Duodenal mucosa (tissue), 2 donors: Measurements from ENCODE around the gene MEA1.

Source experiments
- H3K27ac ChIP-seq: one replicate; pipeline ENCODE4 v1.7.0; 2013; ENCODE audit warnings: low read depth, low read length
- H3K27me3 ChIP-seq, 2 donors: one replicate each; pipeline ENCODE4 v1.7.0; 2013; ENCODE audit warnings: low read length in 2 of 2, control low read depth in 1 of 2; ENCODE audit not compliant: insufficient read depth in 2 of 2, control insufficient read depth in 1 of 2
- H3K36me3 ChIP-seq, 2 donors: one replicate each; pipeline ENCODE4 v1.7.0; 2013; ENCODE audit warnings: low read length in 2 of 2, control low read depth in 1 of 2; ENCODE audit not compliant: insufficient read depth in 2 of 2, control insufficient read depth in 1 of 2
- H3K4me1 ChIP-seq, 2 donors: one replicate each; pipeline ENCODE4 v1.7.0; 2013; ENCODE audit warnings: low read length in 2 of 2, control low read depth in 1 of 2; ENCODE audit not compliant: insufficient read depth in 2 of 2, control insufficient read depth in 1 of 2
- H3K4me3 ChIP-seq, 2 donors: one replicate each; pipeline ENCODE4 v1.7.0; 2013; ENCODE audit warnings: low read length in 2 of 2, low read depth in 1 of 2
- H3K9ac ChIP-seq, 2 donors: one replicate each; pipeline ENCODE4 v1.7.0; 2013; ENCODE audit warnings: low read length in 2 of 2, low read depth in 1 of 2
- H3K9me3 ChIP-seq, 2 donors: one replicate each; pipeline ENCODE4 v1.7.0; 2013; ENCODE audit warnings: low read length in 2 of 2, control low read depth in 1 of 2; ENCODE audit not compliant: control insufficient read depth in 1 of 2

The MEA1 gene

DNA sequence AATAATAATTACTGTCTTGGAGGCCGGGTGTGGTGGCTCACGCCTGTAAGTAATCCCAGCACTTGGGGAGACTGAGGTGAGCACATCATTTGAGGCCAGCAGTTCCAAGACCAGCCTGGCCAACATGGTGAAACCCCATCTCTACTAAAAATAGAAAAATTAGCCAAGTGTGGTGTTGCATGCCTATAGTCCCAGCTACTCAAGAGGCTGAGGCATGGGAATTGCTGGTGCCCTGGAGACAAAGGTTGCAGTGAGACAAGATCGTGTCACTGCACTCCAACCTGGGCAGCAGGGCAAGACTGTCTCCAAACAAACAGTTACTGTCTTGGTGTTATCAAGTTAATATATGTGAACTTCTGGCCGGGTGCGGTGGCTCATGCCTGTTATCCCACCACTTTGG lies 12.6 kb upstream of the MEA1 start:
- Histone ChIP-seq H3K9me3 (no peaks in the 10 kb centered on the region), H3K27me3 (no peaks in the 10 kb centered on the region), H3K4me1 (peaks cover 0 to 9% of the 10 kb centered on the region in 2 donors), H3K36me3 (peaks cover 32 to 60% of the 10 kb centered on the region in 2 donors), H3K27ac (no peak overlapping the region), H3K9ac (no peak overlapping the region), H3K4me3 (no peak overlapping the region)

DNA sequence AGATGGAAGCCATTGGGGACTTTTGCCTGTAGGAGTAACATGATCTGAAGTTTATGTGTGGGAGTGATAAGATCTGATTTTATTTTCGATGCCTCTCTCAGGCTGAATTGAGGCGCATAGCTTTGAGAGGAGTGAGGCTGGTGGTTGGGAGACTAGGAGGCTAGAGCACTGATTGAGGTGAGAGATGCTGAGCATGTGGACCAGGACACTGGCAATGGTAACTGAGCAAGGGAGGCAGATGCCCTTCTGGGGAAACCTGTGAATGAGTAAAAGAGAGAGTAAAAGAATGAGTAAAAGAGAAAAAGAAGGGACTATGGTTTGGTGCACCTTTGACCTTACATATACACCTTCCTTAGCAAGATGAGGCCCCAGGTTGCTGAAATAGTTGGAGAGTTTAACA lies 10.7 kb upstream of the MEA1 start:
- Histone ChIP-seq H3K36me3 (peaks cover 30 to 57% of the 10 kb centered on the region in 2 donors), H3K27ac (no peak overlapping the region), H3K9me3 (no peaks in the 10 kb centered on the region), H3K9ac (no peak overlapping the region), H3K4me3 (no peak overlapping the region), H3K27me3 (no peaks in the 10 kb centered on the region), H3K4me1 (peaks cover 6 to 17% of the 10 kb centered on the region in 2 donors)

DNA sequence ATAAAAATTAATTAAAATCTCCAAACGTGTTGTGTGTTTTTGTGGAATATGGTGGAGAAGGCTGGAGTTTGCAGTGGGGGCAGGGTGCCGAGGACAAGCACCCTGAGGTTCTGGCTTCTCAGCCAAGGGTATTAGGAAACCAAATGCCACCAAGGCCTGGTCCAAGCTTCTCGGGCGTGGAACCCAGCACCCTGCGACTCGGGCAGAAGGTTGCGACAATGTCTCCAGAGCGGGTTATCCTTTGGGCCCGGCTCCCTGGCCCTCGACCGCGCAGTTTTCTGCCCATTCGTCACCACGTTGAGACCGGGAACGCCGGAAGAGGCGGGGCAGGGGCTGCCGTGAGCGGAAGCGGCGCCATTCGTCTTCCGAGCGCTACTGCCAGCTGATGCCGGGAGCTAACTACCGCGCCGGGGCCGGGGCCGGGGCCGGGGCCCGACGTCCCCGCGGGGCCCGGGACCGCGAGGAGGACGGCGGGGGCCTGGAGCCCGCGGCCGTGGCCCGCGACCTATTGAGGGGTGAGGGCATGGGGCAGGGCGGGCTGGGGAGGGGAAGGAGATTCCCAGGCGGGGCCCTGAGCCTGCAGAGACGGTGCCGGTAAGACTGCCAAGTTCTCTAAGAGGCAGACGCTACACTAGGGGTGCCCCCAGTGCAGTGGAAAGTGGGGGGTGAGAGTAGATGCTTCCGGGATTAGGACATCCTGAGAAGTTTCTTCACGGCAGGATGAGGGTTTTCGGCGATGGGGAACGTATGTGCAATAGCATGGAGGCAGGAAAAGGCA lies 7.7 kb upstream of the MEA1 start, which contains the start of gene RRP36:
Gene RRP36 (plus strand): TSS at position 354 of the 778 bp plus-strand sequence. CDS start 32 bp downstream, at position 386.
- Histone ChIP-seq H3K27me3 (no peaks in the 10 kb centered on the region), H3K27ac (peak within 1 kb of the TSS; percentile 73), H3K4me3 (peak within 1 kb of the TSS; percentile 96 to 98), H3K36me3 (peaks cover 36 to 52% of the 10 kb centered on the region in 2 donors), H3K4me1 (peaks cover 10 to 21% of the 10 kb centered on the region in 2 donors), H3K9ac (peak within 1 kb of the TSS; percentile 68 to 86), H3K9me3 (no peaks in the 10 kb centered on the region)

DNA sequence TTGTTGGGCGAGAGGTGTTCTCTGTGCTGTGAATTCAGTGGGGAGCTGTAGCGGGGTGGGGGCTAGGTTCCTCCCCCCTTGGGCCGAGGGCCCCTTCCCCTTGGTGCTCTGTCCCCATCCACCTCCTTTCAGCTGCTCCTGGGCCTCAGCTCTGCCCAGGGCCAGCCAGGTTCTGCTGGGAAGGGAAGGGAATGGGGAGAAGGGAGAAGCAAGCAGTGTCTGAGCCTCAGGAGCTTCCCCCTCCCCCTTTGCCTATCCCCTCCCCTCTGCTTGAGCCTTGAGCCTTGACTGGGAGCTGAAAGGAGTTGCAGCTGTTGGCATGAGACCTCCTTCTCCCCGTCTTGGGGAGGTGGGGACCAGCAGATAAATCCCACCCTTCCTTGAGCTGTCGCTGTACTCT lies 7.1 kb upstream of the MEA1 start:
- H3K36me3 ChIP-seq = peaks cover 34 to 45% of the 10 kb centered on the region in 2 donors
- H3K27ac ChIP-seq = no peak overlapping the region
- no peaks in the 10 kb centered on the region for H3K27me3 ChIP-seq
- H3K9me3 ChIP-seq = no peaks in the 10 kb centered on the region
- peak overlapping the region; percentile 40 to 51 for H3K9ac ChIP-seq
- peak overlapping the region; percentile 96 to 98 for H3K4me3 ChIP-seq
- peaks cover 12 to 27% of the 10 kb centered on the region in 2 donors for H3K4me1 ChIP-seq

DNA sequence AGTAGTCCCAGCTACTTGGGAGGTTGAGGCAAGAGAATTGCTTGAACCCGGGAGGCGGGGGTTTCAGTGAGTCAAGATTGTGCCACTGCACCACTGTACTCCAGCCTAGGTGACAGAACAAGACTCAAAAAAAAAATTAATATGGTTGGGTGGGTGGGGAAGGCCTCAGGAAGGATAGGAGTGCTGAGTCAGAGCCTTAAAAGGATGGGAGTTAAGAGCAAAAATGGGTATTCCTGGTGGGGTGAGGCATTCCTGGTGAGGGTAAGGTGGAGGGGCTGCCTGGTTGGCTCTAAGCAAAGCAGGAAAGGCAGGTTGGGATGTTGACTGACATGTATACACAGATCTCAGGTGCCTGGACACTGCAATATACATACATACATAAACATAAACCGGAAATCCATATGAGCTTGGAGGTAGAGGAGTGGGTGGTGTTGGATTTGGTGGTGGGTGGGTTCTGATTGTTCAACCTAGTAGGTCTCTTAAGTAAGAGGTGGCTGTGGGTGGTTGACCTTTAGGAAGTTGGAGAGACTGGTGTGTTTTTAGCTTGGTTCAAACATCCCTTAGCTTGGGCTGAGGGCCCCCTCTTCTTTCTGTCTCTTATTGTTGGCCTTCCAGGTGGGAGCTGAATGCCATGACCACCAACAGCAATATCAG lies 6.4 kb upstream of the MEA1 start:
- Histone ChIP-seq H3K4me1 (peaks cover 15 to 30% of the 10 kb centered on the region in 2 donors), H3K9ac (no peak overlapping the region), H3K27me3 (no peaks in the 10 kb centered on the region), H3K27ac (no peak overlapping the region), H3K9me3 (no peaks in the 10 kb centered on the region), H3K36me3 (peaks cover 33 to 41% of the 10 kb centered on the region in 2 donors), H3K4me3 (no peak overlapping the region)

GRCh38 chr6:43019152-43019551 lies 5.4 kb upstream of the MEA1 start:
- H3K4me3 ChIP-seq = no peak overlapping the region
- H3K27ac ChIP-seq = no peak overlapping the region
- no peak overlapping the region for H3K9ac ChIP-seq
- no peaks in the 10 kb centered on the region for H3K27me3 ChIP-seq
- H3K36me3 ChIP-seq = peaks cover 26 to 31% of the 10 kb centered on the region in 2 donors
- no peaks in the 10 kb centered on the region for H3K9me3 ChIP-seq
- peaks cover 22 to 38% of the 10 kb centered on the region in 2 donors for H3K4me1 ChIP-seq

GRCh38 chr6:43016943-43017334 lies 3.2 kb upstream of the MEA1 start:
- no peaks in the 10 kb centered on the region for H3K9me3 ChIP-seq
- H3K9ac ChIP-seq = no peak overlapping the region
- no peak overlapping the region for H3K4me3 ChIP-seq
- H3K27me3 ChIP-seq = no peaks in the 10 kb centered on the region
- peaks cover 33 to 42% of the 10 kb centered on the region in 2 donors for H3K4me1 ChIP-seq
- H3K36me3 ChIP-seq = peaks cover 31 to 33% of the 10 kb centered on the region in 2 donors
- no peak overlapping the region for H3K27ac ChIP-seq

GRCh38 chr6:43016176-43016942 lies 2.6 kb upstream of the MEA1 start:
- Histone ChIP-seq H3K27me3 (no peaks in the 10 kb centered on the region), H3K4me3 (no peak overlapping the region), H3K9ac (no peak overlapping the region)

GRCh38 chr6:43014434-43014909 lies 726 bp upstream of the MEA1 start:
- Histone ChIP-seq H3K36me3 (peaks cover 35 to 53% of the 10 kb centered on the region in 2 donors), H3K27ac (peak overlapping the region; percentile 23), H3K4me3 (peak overlapping the region; percentile 87 to 95), H3K27me3 (no peaks in the 10 kb centered on the region), H3K4me1 (peaks cover 27 to 34% of the 10 kb centered on the region in 2 donors), H3K9me3 (no peaks in the 10 kb centered on the region), H3K9ac (peak overlapping the region; percentile 66 to 84)

More at GRCh38 chr6:43016176-43016942, 2.6 kb upstream of the MEA1 start:
- Histone ChIP-seq H3K36me3 (peaks cover 33 to 39% of the 10 kb centered on the region in 2 donors), H3K4me1 (peaks cover 33 to 42% of the 10 kb centered on the region in 2 donors), H3K9me3 (no peaks in the 10 kb centered on the region), H3K27ac (no peak overlapping the region)
